Measurements from ENCODE around the gene CHN1. TPM values are rescaled to one million over a fixed set of nuclear protein-coding genes. Genes with fewer than 3 reads are reported as not detected.
A peak's percentile ranks its signal among the peaks of the same experiment; 100 is the strongest.

The CHN1 gene
- total RNA-seq, 4 donors from 2014 or later, result 2.7 to 6.1 (median 3.4) TPM

GRCh38 chr2:174762464-174762863 lies 242.7 kb downstream of the CHN1 start:
- intact Hi-C loops (cut with DNase I; ENCODE audit: low total_unique reads), result no loop called here
- 79 to 83% methylated on average over 5 of the region's 5 CpGs for WGBS, 2 donors
- no peak for DNase-seq (ENCODE audit: low spot score in 2 of 2)
- H3K4me3 ChIP-seq (ENCODE audit: low read depth, poor library complexity, severe bottlenecking), result no peak overlapping the region
- TF ChIP-seq POLR2A (IDR thresholded peaks at IDR 0.05) (no peak), CTCF (IDR thresholded peaks at IDR 0.05) (no peak)

- TF ChIP-seq POLR2A (IDR thresholded peaks at IDR 0.05), result no peak
- TF ChIP-seq CTCF (IDR thresholded peaks at IDR 0.05), result no peak
- intact Hi-C loops (cut with DNase I; ENCODE audit: low total_unique reads), result no loop called here
- no peak for DNase-seq (ENCODE audit: low spot score in 2 of 2)
- H3K4me3 ChIP-seq (ENCODE audit: low read depth, poor library complexity, severe bottlenecking), result no peak overlapping the region
Measured at GRCh38 chr2:174761837-174762236, 243.3 kb downstream of the CHN1 start.

- 86 to 90% methylated on average over 5 of the region's 5 CpGs for WGBS, 2 donors
- intact Hi-C loops (cut with DNase I; ENCODE audit: low total_unique reads), result no loop called here
- H3K4me3 ChIP-seq (ENCODE audit: low read depth, poor library complexity, severe bottlenecking), result no peak overlapping the region
Measured at GRCh38 chr2:174760845-174761473, 244.2 kb downstream of the CHN1 start.

GRCh38 chr2:174759381-174760065 lies 245.7 kb downstream of the CHN1 start:
- peak in 1 of 2 donors; percentile 69 for DNase-seq (ENCODE audit: low spot score in 2 of 2)
- no peak overlapping the region for H3K4me3 ChIP-seq (ENCODE audit: low read depth, poor library complexity, severe bottlenecking)
- intact Hi-C loops (cut with DNase I; ENCODE audit: low total_unique reads), result no loop called here
- 76 to 77% methylated on average over 11 of the region's 11 CpGs for WGBS, 2 donors
- no peak for TF ChIP-seq CTCF (IDR thresholded peaks at IDR 0.05)

More at GRCh38 chr2:174760845-174761473, 244.2 kb downstream of the CHN1 start:
- TF ChIP-seq POLR2A (IDR thresholded peaks at IDR 0.05) (no peak), CTCF (IDR thresholded peaks at IDR 0.05) (no peak)
- DNase-seq (ENCODE audit: low spot score in 2 of 2), result peak in 1 of 2 donors; percentile 26

- intact Hi-C loops (cut with DNase I; ENCODE audit: low total_unique reads), result no loop called here
- H3K4me3 ChIP-seq (ENCODE audit: low read depth, poor library complexity, severe bottlenecking), result no peak overlapping the region
- peak in 1 of 2 donors; percentile 61 for DNase-seq (ENCODE audit: low spot score in 2 of 2)
- TF ChIP-seq CTCF (IDR thresholded peaks at IDR 0.05), result no peak
- no peak for TF ChIP-seq POLR2A (IDR thresholded peaks at IDR 0.05)
- WGBS, 2 donors, result 64 to 67% methylated on average over 10 of the region's 10 CpGs
Measured at GRCh38 chr2:174756743-174757142, 248.4 kb downstream of the CHN1 start.
